ENCODE measurements around the gene PET100.

The PET100 gene

DNA sequence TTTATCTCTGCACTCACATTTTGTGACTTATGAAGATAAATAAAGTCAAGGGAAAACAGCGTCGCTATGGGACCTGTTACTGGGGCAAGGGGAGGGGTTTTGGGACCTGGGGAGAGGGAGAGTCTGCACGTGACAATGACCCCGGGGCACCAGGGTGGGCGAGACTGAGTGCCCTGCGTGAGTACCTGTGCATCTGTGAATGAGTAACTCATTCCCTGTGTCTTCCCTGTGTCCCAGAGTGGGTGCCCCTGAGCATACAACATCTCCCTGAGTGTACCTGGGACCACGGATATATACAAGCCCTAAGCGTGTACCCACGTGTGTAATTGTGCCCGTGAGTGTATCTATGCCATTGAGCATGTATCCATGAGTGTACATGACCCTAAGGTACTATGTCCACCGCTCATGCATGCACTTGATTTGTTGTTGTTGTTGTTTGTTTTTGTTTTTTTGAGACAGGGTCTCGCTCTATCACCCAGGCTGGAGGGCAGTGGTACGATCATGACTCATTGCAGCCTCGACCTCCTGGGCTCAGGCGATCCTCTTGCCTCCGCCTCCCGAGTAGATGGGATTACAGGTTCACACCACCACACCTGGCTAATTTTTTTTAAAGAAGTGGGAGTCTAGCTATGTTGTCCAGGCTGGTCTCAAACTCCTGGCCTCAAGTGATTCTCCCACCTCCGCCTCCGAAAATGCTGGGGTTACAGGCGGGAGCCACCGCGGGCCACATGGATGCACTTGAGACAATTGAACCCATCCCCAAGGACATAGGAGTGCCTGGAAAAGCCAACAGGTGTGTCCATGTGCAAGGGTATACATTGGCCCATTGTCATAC is 50.4 kb downstream of the PET100 start:
- no peak for DNase-seq (ENCODE audit: low spot score)

GRCh38 chr19:7680606-7681339 is 51.2 kb downstream of the PET100 start, which contains the start of gene TRAPPC5:
TSS of gene TRAPPC5 (plus strand) at chr19:7680833. CDS start at chr19:7682254, 1,421 bp downstream.
- DNase-seq (ENCODE audit: low spot score), result peak; percentile 66
